KMS-11 (cell line): ENCODE data around the gene G6PC1.

Experiments used
- H2AFZ ChIP-seq: fragments of 200-600 bp; sonication (generic); 2 replicates; pipeline ENCODE4 v1.6.1; 2016; ENCODE audit warnings: antibody characterized with exemption, mixed run types, low read depth
- H3K27ac ChIP-seq: fragments of 200-600 bp; sonication (generic); 2 replicates; pipeline ENCODE4 v1.6.1; 2016; ENCODE audit warnings: mild to moderate bottlenecking, mixed run types
- H3K27me3 ChIP-seq: fragments of 200-600 bp; sonication (generic); 2 replicates; pipeline ENCODE4 v1.6.1; 2017; ENCODE audit warnings: mild to moderate bottlenecking, low read depth, mixed run types, moderate library complexity; ENCODE audit not compliant: insufficient read depth
- H3K36me3 ChIP-seq: fragments of 200-600 bp; sonication (generic); 2 replicates; pipeline ENCODE4 v1.6.1; 2017; ENCODE audit warnings: mild to moderate bottlenecking, mixed run types; ENCODE audit not compliant: insufficient read depth
- H3K4me1 ChIP-seq: fragments of 200-600 bp; sonication (generic); 2 replicates; pipeline ENCODE4 v1.6.1; 2016; ENCODE audit warnings: mild to moderate bottlenecking, low read depth, mixed run types; ENCODE audit not compliant: poor library complexity, severe bottlenecking
- H3K4me2 ChIP-seq: fragments of 200-600 bp; sonication (generic); 2 replicates; pipeline ENCODE4 v1.7.0; 2016; ENCODE audit warnings: mild to moderate bottlenecking, mixed run types
- H3K4me3 ChIP-seq: fragments of 200-600 bp; sonication (generic); IDR thresholded peaks from 2 replicates; pipeline ENCODE4 v1.6.1; 2017; ENCODE audit warnings: low read depth, low read length, mixed read lengths; ENCODE audit not compliant: insufficient read depth
- H3K79me2 ChIP-seq: fragments of 200-600 bp; sonication (generic); 2 replicates; pipeline ENCODE4 v1.6.1; 2016; ENCODE audit warnings: low read depth, mixed run types; ENCODE audit not compliant: insufficient read depth
- H3K9ac ChIP-seq: fragments of 200-600 bp; sonication (generic); 2 replicates; pipeline ENCODE4 v1.6.1; 2016; ENCODE audit warnings: mild to moderate bottlenecking, mixed run types
- H4K20me1 ChIP-seq: fragments of 200-600 bp; sonication (generic); 2 replicates; pipeline ENCODE4 v1.6.1; 2016; ENCODE audit warnings: mild to moderate bottlenecking, mixed run types; ENCODE audit not compliant: insufficient read depth
- CTCF ChIP-seq: fragments of 200-600 bp; sonication (generic); conservative IDR thresholded peaks from 2 replicates; pipeline ENCODE4 v1.6.1; 2017; ENCODE audit warnings: low read depth, mild to moderate bottlenecking, antibody characterized with exemption, low read length, moderate library complexity, mixed read lengths

Gene G6PC1

GRCh38 chr17:42877037-42877436 is 23.6 kb upstream of the G6PC1 start:
- no peak for TF ChIP-seq CTCF
- Histone ChIP-seq H3K9ac (no peak overlapping the region), H3K36me3 (no peaks in the 10 kb centered on the region), H3K4me1 (no peaks in the 10 kb centered on the region), H3K79me2 (no peaks in the 10 kb centered on the region), H3K4me3 (no peak overlapping the region), H3K27me3 (no peaks in the 10 kb centered on the region; the same call in 1 of the 2 replicates), H4K20me1 (no peaks in the 10 kb centered on the region), H2AFZ (no peak overlapping the region), H3K4me2 (no peak overlapping the region), H3K27ac (no peak overlapping the region)

GRCh38 chr17:42878123-42878880 is 22.3 kb upstream of the G6PC1 start:
- Histone ChIP-seq H3K36me3 (no peaks in the 10 kb centered on the region), H2AFZ (no peak overlapping the region), H3K27me3 (no peaks in the 10 kb centered on the region; the same call in 1 of the 2 replicates), H3K4me1 (no peaks in the 10 kb centered on the region), H4K20me1 (no peaks in the 10 kb centered on the region), H3K4me3 (no peak overlapping the region), H3K79me2 (no peaks in the 10 kb centered on the region), H3K4me2 (no peak overlapping the region), H3K27ac (no peak overlapping the region), H3K9ac (no peak overlapping the region)
- no peak for TF ChIP-seq CTCF

GRCh38 chr17:42878924-42879595 is 21.5 kb upstream of the G6PC1 start:
- Histone ChIP-seq H3K4me2 (no peak overlapping the region), H3K4me3 (no peak overlapping the region), H3K27ac (no peak overlapping the region), H2AFZ (no peak overlapping the region), H3K36me3 (no peaks in the 10 kb centered on the region), H4K20me1 (no peaks in the 10 kb centered on the region), H3K4me1 (no peaks in the 10 kb centered on the region), H3K27me3 (no peaks in the 10 kb centered on the region; the same call in 1 of the 2 replicates), H3K79me2 (no peaks in the 10 kb centered on the region), H3K9ac (no peak overlapping the region)
- TF ChIP-seq CTCF = no peak

- Histone ChIP-seq H3K27ac (no peak overlapping the region), H3K4me3 (no peak overlapping the region), H3K4me1 (no peaks in the 10 kb centered on the region), H4K20me1 (no peaks in the 10 kb centered on the region), H3K27me3 (no peaks in the 10 kb centered on the region; the same call in 1 of the 2 replicates), H3K36me3 (no peaks in the 10 kb centered on the region), H2AFZ (no peak overlapping the region), H3K9ac (no peak overlapping the region), H3K79me2 (no peaks in the 10 kb centered on the region), H3K4me2 (no peak overlapping the region)
- TF ChIP-seq CTCF = no peak
Measured at GRCh38 chr17:42879596-42879985, 21.0 kb upstream of the G6PC1 start.
